Skin epidermis (tissue), 12 donors: ENCODE measurements around the gene CDNF.
A peak's percentile ranks its signal among the peaks of the same experiment; 100 is the strongest.
"Not testable (repeated sequence)": the region's sequence is repeated elsewhere in the genome, so short reads cannot be mapped to it uniquely, and the experiment has no call there.

ENCODE experiments used
- H3K27ac ChIP-seq, 21 experiments: fragments of 200-600 bp; sonication (generic) in 11 of 21; one replicate each; pipeline ENCODE4 v1.5.0; 2020; ENCODE audit warnings: mild to moderate bottlenecking in 3 of 21, inconsistent platforms in 2 of 21, moderate library complexity in 2 of 21
- H3K4me3 ChIP-seq, 7 experiments: fragments of 200-600 bp; sonication (generic) in 2 of 7; one replicate each; pipeline ENCODE4 v1.5.0; 2020; ENCODE audit warnings: inconsistent platforms in 2 of 7, mild to moderate bottlenecking in 2 of 7, moderate library complexity in 1 of 7

The CDNF gene

DNA sequence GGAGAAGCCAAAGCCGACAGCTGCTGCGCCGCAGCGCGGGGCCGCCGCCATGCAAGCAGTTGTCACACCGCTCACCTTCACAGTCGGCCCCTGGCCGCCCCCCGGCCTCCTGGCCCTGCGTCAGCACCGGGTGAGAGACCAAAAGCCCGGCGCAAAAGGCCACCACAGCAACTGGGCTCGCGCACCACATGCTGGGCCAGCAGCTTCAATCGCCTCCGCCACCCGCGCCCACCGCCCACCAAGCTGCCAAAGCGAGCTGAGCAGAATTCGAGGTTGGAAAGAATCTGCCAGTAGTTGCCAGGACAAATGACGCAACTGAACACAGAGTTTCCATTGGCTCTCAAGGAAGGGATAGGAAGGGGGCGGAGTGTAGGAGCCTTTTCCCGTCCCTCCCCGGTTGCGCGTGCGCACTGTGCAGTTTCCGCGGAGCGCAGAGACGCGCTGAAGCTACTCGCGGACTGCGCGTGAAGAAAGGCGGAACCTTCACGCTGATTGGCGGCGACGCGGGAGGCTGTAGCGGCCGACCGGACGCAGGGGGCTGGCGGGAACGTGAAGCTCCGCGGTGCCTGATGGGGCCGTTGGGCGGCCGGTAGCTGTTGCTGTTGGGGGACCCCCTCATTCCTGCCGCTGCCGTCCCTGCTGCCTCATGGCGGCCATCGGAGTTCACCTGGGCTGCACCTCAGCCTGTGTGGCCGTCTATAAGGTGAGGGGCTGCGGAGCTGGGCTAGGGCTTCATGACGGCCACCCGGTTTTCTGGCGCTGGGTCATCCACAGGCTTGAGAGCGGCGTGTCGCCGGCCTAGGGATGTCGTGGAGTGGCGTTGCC lies at the start of gene CDNF, which contains the start of the genes HSPA14 and MSANTD7:
TSS of gene CDNF (minus strand) at position 281 of the 825 bp plus-strand sequence. CDS start at position 190, 91 bp downstream.
TSS of gene HSPA14 (plus strand) at position 550 of the 825 bp plus-strand sequence. CDS start at position 647, 97 bp downstream.
TSS of gene MSANTD7 (plus strand) at position 550 of the 825 bp plus-strand sequence. CDS start 3,979 bp downstream, outside the sequence.
- peak within 1 kb of the TSS; percentile 86 to 99 (median 94) for H3K27ac ChIP-seq
- H3K4me3 ChIP-seq = peak within 1 kb of the TSS; percentile 93 to 100 (median 96)

DNA sequence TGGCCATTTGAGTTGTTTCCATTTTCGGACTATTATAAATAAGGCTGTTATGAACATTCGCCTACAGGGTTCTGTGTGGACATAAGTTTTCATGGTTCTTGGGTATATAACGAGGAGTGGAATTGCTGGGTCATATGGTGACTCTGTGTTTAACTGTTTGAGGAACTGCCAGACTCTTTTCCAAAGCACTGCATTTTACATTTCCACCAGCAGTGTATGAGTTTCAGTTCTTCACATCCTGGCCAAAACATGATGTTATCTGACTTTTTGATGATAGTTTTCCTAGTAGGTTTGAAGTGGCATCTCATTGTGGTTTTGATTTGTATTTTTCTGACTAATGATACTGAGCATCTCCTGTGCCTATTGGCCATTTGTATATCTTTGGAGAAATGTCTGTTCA lies 46.2 kb upstream of the CDNF start:
- Histone ChIP-seq H3K4me3 (no peak overlapping the region), H3K27ac (no peak overlapping the region)

DNA sequence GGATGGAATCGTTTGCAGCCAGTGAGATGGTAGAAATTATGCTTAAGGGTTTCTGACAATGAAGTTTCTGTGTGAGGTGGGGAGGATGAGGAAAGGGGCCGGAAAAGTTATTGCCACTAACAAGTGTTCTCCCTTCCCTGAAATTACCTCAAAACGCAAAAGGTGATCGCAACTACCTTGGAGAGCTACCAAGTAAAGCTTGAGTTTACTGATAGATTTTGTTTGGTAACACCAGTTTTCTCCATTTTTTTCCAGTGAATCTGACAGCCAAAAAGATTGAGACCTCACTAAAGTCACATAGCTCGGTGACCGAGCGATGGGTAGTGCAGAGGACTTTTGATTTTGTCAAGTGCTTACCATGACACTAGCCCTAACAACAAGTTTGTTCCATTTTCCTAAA lies 42.4 kb upstream of the CDNF start:
- H3K4me3 ChIP-seq = peak overlapping the region in 2 of 7 experiments; percentile 96 to 99
- no peak overlapping the region for H3K27ac ChIP-seq

DNA sequence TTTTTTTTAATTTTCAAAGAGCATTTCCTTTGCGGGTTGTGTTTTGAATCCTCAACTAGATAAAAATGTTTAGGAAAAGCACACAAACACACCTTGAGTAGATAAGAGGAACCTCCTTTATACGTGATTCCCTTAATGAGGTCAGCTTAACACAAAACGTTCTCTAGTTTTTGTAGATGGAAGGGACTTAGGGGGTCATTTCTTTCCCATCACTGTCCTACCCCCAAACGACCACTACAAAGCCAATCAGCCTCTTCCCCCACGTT lies 42.0 kb upstream of the CDNF start:
- H3K27ac ChIP-seq = peak overlapping the region in 2 of 21 experiments; percentile 71 to 90

DNA sequence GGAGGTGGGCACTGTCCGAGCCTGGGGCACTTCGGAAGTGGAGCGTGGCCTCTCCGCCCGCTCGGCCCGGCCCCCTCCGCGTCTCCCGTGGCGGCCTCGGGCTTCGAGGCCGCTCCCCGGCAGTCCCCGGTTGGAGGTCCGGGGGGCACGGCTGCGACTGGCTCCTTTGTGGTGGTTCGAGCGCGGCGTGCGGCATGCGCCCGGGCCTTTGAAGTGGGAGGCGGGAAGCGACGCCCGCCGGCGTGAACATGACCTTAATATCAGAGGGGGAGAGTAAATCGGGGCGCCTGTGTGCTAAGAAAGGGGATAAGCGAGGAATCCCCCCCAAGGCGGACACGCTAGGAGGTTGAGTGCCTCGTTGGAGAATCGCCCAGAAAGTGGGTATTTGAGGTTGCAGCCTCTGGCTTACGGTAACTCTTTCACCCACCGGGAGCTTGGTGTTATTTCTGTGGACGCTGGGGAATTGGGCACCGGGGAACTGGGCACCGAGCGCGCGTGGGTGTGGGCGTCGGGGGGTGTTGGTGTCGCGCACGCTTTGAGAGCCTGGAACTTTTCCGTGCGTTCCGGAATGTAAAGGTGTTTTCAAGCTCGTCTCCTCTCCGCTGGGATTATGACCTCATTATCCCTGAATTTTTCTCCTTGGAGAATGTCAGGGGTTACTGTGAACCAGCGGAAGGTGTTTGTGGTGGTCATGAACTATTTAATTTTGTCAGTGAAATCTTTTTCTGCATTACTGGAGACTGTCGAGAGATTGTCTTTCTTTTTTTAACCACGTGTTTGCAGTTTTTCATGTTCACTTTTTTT lies 41.5 kb upstream of the CDNF start:
- Histone ChIP-seq H3K4me3 (peak overlapping the region; percentile 61 to 99 (median 94)), H3K27ac (peak overlapping the region in 20 of 21 experiments; percentile 52 to 96 (median 90))

More for the DNA sequence above, 42.0 kb upstream of the CDNF start:
- peak overlapping the region in 5 of 7 experiments; percentile 61 to 99 (median 95) for H3K4me3 ChIP-seq

DNA sequence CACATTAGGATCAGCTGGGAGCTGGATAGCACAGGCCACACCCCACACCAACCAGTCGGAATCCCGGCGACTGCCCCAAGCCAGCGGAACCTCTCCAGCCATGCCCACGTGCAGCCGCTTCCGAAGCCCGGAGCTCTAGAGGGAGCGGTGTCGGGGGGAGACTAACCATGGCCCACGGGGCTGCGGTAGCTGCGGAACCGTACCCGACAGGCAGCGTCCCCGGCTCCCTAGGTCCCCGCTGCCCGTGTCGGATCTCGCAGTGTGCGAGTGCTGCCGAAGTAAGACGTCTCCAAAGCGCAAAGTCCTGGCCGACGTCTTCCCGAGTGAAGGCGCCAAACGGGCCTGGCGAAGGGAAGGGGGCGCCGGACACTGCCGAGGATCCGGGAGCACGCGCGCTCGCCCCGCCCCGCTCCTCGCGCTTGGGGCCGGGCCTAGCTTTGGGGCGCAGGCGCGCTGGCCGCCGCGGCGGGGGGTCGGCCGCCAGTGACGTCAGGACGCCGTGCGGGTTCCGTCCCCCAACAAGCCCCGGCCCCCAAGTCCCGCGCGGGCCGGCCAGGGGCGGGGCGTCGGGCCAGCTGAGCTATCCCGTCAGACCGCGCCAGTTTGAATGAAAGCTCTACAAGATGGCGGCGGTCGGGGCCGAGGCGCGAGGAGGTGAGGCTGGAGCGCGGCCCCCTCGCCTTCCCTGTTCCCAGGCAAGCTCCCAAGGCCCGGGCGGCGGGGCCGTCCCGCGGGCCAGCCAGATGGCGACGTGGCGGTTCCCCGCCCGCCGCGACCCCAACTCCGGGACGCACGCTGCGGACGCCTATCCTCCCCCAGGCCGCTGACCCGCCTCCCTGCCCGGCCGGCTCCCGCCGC lies 40.7 kb upstream of the CDNF start, which contains the start of gene SUV39H2:
TSS of gene SUV39H2 (plus strand) at position 601 of the 858 bp plus-strand sequence. CDS start at position 624, 23 bp downstream.
- peak within 1 kb of the TSS; percentile 82 to 96 (median 90) for H3K27ac ChIP-seq
- peak within 1 kb of the TSS; percentile 61 to 99 (median 94) for H3K4me3 ChIP-seq

DNA sequence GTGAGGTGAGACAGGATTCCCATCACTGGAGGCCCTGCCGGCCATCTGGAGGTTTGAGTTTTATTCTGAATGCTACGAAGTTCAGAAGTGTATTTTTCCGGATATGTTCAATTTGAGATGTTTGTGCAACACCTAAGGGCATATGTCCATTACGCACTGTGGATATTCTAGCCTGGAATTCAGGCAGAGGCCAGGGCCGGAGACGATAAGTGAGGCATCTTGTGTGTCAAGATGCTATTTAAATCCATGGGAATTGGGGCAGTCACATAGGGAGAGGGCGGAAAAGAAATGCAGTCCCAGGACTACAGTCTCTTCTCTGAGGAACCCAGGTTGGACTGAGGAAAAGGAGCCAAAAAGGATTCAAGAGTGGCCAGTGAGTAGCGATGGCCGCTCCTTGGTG lies 38.9 kb upstream of the CDNF start:
- no peak overlapping the region for H3K4me3 ChIP-seq
- peak overlapping the region in 1 of 21 experiments; percentile 90 for H3K27ac ChIP-seq

DNA sequence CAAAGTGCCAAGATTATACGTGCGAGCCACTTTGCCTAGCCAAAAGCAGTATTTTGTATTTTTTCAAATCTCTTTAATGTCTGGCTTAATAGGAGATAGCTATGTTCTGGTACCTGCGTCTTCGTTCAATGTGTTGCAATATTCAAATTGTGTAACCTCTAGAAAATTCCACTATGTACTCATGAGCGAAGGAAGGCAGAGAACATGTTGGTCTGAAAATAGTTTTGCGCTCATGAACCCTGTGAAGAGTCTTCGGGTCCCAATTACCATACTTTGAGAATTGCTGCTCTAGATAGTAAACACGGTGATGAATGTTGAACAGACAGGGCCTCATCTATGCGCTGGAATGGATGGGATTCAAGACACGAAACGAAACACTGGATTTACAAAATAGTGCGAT lies 38.1 kb upstream of the CDNF start:
- no peak overlapping the region for H3K4me3 ChIP-seq
- H3K27ac ChIP-seq = no peak overlapping the region

DNA sequence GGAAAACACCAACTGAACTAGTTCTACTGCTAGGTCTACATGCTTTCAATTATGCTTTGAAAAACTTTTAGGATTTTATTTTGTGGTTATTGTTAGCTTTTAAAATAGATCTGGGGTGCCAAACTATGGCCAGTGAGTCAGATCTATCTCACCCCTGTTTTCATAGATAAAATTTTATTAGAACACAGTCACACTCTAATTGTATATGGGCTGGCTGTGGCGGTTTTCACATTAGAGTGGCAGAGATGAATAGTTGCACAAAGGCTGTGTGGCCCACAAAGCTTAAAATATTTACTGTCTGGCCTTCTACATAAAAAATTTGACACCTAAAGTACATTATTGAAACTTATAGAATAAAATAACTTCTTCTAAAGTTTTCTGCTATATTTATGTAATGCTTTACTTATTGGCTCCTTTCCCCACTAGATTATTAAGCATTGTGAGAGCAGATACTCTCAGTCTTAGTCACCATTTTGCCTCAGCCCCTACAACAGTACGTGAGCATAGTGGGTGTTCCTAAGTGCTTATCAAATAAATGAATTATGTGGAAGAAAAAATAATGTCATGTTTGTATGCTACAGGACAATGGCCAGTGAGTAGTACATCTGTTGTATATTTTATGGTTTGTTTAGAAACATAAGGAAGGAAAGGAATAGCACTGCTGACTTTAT lies 35.4 kb upstream of the CDNF start:
- Histone ChIP-seq H3K27ac (peak overlapping the region in 1 of 21 experiments; percentile 16), H3K4me3 (no peak overlapping the region)

DNA sequence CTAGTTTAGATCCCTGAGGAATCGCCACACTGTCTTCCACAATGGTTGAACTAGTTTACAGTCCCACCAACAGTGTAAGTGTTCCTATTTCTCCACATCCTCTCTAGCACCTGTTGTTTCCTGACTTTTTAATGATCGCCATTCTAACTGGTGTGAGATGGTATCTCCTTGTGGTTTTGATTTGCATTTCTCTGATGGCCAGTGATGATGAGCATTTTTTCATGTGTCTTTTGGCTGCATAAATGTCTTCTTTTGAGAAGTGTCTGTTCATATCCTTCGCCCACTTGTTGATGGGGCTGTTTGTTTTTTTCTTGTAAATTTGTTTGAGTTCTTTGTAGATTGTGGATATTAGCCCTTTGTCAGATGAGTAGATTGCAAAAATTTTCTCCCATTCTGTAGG lies 27.0 kb upstream of the CDNF start:
- H3K4me3 ChIP-seq, H3K27ac ChIP-seq: not testable (repeated sequence)

DNA sequence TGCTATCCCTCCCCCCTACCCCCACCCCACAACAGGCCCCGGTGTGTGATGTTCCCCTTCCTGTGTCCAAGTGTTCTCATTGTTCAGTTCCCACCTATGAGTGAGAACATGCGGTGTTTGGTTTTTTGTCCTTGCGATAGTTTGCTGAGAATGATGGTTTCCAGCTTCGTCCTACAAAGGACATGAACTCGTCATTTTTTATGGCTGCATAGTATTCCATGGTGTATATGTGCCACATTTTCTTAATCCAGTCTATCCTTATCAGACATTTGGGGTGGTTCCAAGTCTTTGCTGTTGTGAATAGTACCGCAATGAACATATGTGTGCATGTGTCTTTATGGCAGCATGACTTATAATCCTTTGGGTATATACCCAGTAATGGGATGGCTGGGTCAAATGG lies 26.6 kb upstream of the CDNF start:
- H3K4me3 ChIP-seq, H3K27ac ChIP-seq: not testable (repeated sequence)

DNA sequence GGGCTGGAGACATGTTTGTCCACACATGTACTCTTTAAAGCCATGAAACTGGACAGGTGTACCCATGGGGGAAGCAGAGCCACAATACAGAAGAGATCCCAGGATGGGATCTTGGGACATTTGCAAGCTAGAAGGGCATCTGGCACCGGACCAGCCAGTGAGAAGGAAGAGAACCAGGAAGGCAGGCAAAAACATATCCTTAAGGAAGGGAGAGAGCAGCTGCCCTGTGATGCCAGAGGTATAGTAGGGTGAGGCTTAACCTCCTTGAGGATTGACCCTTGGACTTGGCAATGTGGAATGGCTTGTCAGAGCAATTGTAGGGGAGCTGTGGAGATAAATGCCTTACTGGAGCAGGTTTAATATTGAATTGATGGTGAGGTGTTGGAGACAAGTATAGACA lies 23.0 kb upstream of the CDNF start:
- no peak overlapping the region for H3K27ac ChIP-seq
- H3K4me3 ChIP-seq = no peak overlapping the region

DNA sequence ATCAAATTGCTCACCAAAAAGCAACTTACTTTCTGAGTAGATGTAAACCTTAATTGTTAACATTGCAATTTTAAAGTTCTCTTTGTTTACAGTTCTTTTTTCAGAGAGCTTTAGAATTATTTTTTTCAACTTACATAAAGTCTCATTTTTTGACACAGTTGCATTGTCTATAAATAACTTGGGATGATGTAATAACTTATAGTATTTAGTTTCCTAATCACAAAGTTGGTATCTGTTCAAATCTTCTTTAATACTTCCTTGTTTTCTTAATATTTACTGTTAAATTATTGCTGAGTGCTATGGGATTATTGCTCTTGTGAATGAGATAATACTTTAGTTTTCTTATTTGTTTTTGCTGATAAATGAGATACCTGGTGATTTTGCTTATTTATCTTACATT lies 21.9 kb upstream of the CDNF start:
- H3K27ac ChIP-seq = no peak overlapping the region

DNA sequence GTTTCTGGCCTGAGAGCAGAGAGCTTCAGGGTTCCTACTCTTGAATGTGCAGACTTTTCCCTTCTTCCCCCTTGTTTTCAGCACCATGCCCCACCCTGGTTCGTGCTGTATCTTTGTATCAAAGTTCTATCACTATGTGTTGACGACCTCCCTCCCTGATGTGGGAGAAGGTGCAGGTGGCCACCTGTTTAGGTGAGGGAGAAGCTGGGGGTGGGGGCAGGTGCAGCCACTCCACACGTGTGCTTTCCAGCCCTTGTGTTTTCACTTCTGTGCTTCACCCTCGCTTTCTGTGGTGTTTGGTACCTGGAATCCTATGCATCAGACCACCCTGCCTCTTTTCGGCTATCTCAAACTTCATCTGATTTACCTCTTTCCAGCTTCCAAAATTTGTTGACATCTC lies 21.2 kb upstream of the CDNF start:
- H3K27ac ChIP-seq = no peak overlapping the region
- no peak overlapping the region for H3K4me3 ChIP-seq

More for the DNA sequence above, 21.9 kb upstream of the CDNF start:
- no peak overlapping the region for H3K4me3 ChIP-seq

DNA sequence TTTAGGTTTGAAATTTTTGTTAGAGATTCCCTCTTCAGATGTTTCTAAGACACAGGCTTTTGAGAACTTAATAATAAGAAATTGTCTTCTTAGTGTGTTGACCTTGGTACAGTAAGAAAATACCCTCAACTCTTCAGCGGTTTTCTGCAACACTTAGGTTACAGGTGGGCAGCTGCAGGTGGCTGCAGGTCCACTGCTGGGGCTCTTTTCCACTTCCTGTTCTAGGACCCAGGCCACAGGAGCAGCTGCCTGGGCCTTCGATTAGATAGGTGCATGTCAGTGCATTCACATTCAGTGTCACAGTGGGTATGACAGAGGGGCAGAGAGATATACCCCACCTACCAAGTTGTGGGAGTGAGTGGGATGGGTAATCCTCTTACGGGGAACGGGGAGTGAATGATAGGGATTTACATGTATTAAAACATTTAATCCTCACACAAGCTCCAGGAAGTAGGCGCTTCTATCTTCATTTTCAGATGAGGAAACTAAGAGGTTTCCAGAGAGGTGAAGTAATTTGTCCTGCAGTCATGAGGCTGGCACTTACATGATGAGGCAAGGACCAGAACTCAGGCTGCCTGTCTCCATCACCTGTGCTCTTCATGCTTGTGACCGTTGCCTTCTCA lies 20.6 kb upstream of the CDNF start:
- H3K27ac ChIP-seq = no peak overlapping the region
- H3K4me3 ChIP-seq = no peak overlapping the region

DNA sequence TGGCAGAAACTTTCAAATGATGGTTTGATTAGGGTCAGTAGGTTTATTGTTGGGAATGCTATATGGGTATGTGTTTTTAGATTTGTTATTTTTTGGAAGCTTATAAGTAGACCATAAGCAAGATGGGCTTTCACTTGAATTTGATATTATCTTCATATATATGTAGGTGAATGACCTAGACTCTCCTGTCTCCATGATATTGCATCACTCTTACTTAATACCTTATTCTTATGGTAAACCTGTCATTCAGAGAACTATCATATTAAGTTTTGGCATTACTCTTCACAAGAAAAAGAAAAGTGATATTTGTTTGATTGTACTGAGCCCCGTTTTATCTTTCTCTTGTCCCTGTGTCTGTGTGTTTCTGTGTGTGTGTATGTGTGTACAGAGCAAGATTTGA lies 17.6 kb upstream of the CDNF start:
- H3K4me3 ChIP-seq = no peak overlapping the region

DNA sequence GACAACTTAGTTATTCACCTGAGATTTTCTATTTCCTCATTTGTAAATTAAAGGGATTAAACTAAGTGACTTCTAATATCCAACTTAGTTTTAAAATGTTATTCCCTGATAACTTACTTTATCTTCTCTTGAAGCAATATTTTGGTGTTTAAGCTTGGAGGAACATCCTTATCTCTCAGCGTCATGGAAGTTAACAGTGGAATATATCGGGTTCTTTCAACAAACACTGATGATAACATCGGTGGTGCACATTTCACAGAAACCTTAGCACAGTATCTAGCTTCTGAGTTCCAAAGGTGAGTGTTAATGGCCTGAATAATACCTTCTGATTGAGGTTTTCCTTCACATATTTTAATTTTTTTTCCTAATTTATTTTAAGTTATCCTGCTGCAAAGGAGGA lies 14.4 kb upstream of the CDNF start:
- no peak overlapping the region for H3K27ac ChIP-seq
- H3K4me3 ChIP-seq = no peak overlapping the region

More for the DNA sequence above, 17.6 kb upstream of the CDNF start:
- no peak overlapping the region for H3K27ac ChIP-seq

DNA sequence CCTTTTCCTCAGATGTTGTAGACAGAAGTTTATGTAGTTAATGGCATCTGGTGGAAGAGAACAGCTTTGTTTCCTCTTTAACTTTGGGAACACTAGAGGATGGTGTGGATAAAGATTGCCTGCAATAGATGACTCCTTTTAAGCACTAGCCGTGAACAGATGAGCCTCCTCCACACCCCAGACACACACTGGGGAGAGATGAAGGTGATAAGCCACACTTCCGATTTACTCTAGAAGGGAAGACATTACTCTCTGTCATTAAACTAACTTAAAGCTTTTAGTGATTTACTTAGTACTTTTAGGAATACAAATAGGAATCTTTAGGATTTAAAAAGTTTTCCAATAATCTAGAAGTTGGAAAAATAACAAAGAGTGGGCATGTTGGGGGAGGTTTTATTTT lies 7.1 kb upstream of the CDNF start:
- Histone ChIP-seq H3K4me3 (no peak overlapping the region), H3K27ac (no peak overlapping the region)
